RWPE1 (cell line): ENCODE results near the gene ASB13.
A peak's percentile ranks its signal among the peaks of the same experiment; 100 is the strongest.

ENCODE experiments used
- CTCF ChIA-PET: fragments of 350-600 bp; sonication (Branson Sonifier 250); formaldehyde crosslinking; extraction: SDS; loops from one replicate; lab custom pipeline; 2021; lab: Yijun Ruan, JAX
- POLR2A ChIA-PET: fragments of 400-600 bp; formaldehyde crosslinking; extraction: SDS; loops from one replicate; lab custom pipeline; 2020; ENCODE audit warnings: antibody characterized with exemption; ENCODE audit not compliant: low non-redundant PET; lab: Yijun Ruan, JAX
- DNase-seq: peaks from one replicate; pipeline ENCODE4 v3.0.0; 2012; ENCODE audit warnings: low spot score
- H3K27ac ChIP-seq: fragments of 450-650 bp; 2 replicates; pipeline ENCODE4 v1.5.1; 2017
- TF ChIP-seq, protein P1 (sequence below): fragments of 450-650 bp; conservative IDR thresholded peaks from 2 replicates; pipeline ENCODE4 v1.5.1; 2017; ENCODE audit warnings: low read depth, mild to moderate bottlenecking

ASB13 gene

DNA sequence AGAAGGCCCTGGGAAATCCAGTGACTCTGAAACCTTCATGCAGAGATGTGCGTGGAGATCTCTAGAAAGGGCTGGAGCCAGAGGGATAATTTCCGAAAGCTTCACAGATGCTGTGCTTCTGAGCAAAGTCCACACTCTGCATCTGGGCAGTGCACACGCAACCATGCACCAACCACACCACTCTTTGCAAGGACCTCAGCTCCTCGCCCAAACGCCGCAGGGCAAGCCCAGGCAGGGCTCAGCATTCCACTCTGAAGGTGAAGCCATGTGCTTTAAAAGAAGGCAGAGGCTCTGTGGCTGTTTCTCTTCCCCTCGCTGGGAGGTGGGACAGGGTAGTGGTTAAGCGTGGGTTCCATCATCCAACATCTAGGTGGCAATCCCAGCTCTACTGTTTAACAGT, 48.4 kb downstream of the ASB13 start:
- CTCF ChIA-PET, result interaction anchor here (0.5 to 0.7 kb wide), 3 partner anchors 22 to 176 kb away, joined by 3 to 5 read pairs (median 5); no protein-coding TSS in a partner anchor
- H3K27ac ChIP-seq, result peak overlapping the region; percentile 70
- no peak for DNase-seq
- TF ChIP-seq, protein P1, sequence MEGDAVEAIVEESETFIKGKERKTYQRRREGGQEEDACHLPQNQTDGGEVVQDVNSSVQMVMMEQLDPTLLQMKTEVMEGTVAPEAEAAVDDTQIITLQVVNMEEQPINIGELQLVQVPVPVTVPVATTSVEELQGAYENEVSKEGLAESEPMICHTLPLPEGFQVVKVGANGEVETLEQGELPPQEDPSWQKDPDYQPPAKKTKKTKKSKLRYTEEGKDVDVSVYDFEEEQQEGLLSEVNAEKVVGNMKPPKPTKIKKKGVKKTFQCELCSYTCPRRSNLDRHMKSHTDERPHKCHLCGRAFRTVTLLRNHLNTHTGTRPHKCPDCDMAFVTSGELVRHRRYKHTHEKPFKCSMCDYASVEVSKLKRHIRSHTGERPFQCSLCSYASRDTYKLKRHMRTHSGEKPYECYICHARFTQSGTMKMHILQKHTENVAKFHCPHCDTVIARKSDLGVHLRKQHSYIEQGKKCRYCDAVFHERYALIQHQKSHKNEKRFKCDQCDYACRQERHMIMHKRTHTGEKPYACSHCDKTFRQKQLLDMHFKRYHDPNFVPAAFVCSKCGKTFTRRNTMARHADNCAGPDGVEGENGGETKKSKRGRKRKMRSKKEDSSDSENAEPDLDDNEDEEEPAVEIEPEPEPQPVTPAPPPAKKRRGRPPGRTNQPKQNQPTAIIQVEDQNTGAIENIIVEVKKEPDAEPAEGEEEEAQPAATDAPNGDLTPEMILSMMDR, result no peak
- POLR2A ChIA-PET, result no interaction called here

DNA sequence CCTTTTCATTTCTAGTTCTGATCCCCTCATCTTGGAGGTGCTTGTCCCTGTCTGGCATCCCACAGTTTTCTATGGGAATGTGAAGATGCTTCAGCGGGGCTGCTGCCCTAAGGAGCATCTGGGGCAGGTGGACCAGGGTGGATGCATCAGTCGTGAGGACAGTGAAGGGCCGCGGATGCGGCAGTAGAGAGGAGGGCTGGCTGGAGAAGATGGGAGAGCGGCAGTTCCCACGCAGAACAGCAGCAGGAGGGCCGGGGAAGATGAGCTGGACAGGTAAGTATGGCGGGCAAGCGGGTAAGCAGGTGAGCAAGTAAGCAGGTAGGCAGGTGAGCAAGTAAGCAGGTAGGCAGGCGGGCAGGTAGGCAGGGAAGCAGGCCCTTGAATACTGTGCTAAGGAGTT, 48.9 kb downstream of the ASB13 start:
- CTCF ChIA-PET, result interaction anchor here (0.7 kb wide), 1 partner anchor 176 kb away, joined by 5 read pairs; no protein-coding TSS in a partner anchor

DNA sequence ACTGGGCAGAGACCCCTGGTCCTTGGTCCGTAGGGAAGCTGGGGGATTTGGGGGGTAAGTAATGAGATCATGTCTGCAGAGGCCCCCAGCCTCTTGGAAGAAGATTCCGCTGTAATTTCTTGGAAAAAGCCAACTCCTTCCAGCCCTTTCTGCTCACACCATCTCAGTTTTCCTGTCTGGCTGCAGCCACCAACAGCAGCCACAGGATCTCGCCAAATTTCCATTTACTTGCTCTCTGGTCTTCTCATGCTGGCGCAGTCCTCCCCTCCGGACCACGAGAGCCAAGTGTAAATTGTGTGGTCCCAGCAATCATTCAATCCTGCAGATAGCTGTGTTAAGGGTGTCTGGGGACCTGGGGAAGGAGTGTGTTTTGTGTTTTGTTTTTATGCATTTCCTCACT, 49.6 kb downstream of the ASB13 start:
- ChIA-PET CTCF (no interaction called here), POLR2A (no interaction called here)
- no peak for DNase-seq

More for the DNA sequence above, 48.9 kb downstream of the ASB13 start:
- H3K27ac ChIP-seq, result peak overlapping the region; percentile 70
- POLR2A ChIA-PET, result no interaction called here
- no peak for DNase-seq
- TF ChIP-seq, protein P1, result no peak

DNA sequence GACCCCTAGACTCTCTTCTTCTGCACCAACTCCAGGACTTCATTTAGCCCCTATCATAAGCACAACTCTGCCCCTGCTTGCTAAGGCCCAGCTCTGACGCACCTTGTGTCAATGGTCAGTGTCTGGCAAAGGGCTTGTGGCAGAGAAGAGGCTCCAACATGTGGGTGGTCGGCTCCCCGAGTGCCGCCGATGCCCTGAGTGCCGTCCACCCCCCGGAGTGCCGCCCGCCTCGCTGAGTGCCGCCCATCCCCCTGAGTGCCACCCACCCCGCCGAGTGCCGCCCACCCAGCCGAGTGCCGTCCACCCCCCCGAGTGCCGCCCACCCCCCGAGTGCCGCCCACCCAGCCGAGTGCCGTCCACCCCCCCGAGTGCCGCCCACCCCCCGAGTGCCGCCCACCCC, 50.3 kb downstream of the ASB13 start:
- ChIA-PET POLR2A (no interaction called here), CTCF (no interaction called here)
- TF ChIP-seq, protein P1, result no peak
- no peak for DNase-seq
- peak overlapping the region; percentile 92 for H3K27ac ChIP-seq

More for the DNA sequence above, 49.6 kb downstream of the ASB13 start:
- H3K27ac ChIP-seq, result peak overlapping the region; percentile 70
- TF ChIP-seq, protein P1, result no peak

DNA sequence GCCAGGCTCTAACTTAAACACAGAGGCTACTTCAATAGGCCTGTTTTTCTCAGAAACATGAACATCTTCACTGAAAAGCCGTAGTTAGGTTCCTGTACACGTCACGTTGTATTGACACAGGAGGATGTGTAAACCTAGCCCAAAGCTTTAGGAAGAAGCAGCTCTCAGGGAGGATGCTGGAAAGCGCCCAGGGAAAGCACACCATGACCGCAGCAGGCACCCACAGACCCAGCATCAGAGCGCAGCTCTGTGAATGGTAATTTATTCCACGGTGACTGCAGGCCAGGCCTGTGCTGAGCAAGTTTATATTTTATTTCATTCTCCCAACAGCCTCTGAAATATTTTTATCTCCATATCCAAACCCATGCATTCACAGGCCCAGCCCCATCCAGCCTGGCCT, 51.1 kb downstream of the ASB13 start:
- ChIA-PET CTCF (interaction anchor here (0.6 to 1.0 kb wide), 2 partner anchors 11 to 22 kb away, joined by 3 to 5 read pairs; no protein-coding TSS in a partner anchor), POLR2A (no interaction called here)
- DNase-seq, result no peak
- TF ChIP-seq, protein P1, result no peak
- peak overlapping the region; percentile 92 for H3K27ac ChIP-seq

DNA sequence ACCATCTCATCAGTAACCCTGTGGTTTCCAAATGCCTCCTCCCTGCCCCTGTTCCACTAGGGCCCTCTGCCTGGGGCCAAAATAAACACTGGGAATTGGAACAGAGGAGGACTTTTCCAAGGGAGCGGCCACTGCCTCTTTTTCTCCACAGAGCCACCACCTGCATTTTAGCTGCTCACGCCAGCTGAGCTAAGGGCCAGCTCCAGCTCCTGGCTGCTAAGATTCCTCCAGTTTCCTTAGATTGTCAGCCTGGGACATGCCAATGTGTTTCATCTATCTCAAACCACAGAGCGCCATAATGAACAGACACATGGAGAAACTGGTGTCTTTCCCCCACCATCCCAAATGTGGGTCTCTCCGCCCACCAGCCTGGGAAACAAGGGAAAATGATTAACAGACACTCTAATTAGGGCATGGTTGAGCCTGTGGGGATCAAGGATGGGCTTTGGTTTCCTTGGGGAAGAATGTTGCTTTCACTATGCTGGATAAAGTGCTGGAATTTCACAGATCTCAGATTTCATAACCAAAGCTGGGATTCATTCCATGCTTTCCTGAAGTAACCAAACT, 52.2 kb downstream of the ASB13 start:
- H3K27ac ChIP-seq, result peak overlapping the region; percentile 92
- no peak for DNase-seq
- POLR2A ChIA-PET, result no interaction called here
- TF ChIP-seq, protein P1, result no peak
- CTCF ChIA-PET, result interaction anchor here (1.4 kb wide), 1 partner anchor 9 kb away, joined by 12 read pairs; no protein-coding TSS in a partner anchor
